HEK293T (cell line): ENCODE measurements around the gene JAG2.

Source experiments
- CTCF ChIA-PET: fragments of 350-600 bp; formaldehyde crosslinking; extraction: SDS; loops from one replicate; lab custom pipeline; 2021; ENCODE audit warnings: antibody characterized with exemption, inconsistent platforms; lab: Yijun Ruan, JAX
- POLR2A ChIA-PET: fragments of 350-600 bp; formaldehyde crosslinking; extraction: SDS; loops from one replicate; lab custom pipeline; 2020; ENCODE audit warnings: antibody characterized with exemption, inconsistent platforms; lab: Yijun Ruan, JAX
- DNase-seq: peaks from one replicate; pipeline ENCODE4 v3.0.0; 2012; ENCODE audit warnings: mixed read lengths; ENCODE audit errors: extremely low spot score
- ARNT ChIP-seq: fragments of 450-650 bp; IDR thresholded peaks from 2 replicates; pipeline ENCODE4 v1.6.1; 2017; ENCODE audit warnings: mild to moderate bottlenecking
- BHLHE40 ChIP-seq: fragments of 450-650 bp; IDR thresholded peaks from 2 replicates; pipeline ENCODE4 v1.6.1; 2016; ENCODE audit warnings: mild to moderate bottlenecking, moderate library complexity, borderline replicate concordance
- CTBP1 ChIP-seq: fragments of 450-650 bp; IDR thresholded peaks from 2 replicates; pipeline ENCODE4 v1.6.1; 2016; ENCODE audit warnings: borderline replicate concordance
- ELF4 ChIP-seq: fragments of 450-650 bp; IDR thresholded peaks from 2 replicates; pipeline ENCODE4 v1.6.1; 2017; ENCODE audit warnings: antibody characterized with exemption
- FOXA1 ChIP-seq: fragments of 450-650 bp; IDR thresholded peaks from 2 replicates; pipeline ENCODE4 v1.6.1; 2016; ENCODE audit warnings: mild to moderate bottlenecking
- FOXK2 ChIP-seq: fragments of 450-650 bp; IDR thresholded peaks from 2 replicates; pipeline ENCODE4 v1.6.1; 2016; ENCODE audit warnings: mild to moderate bottlenecking
- FOXM1 ChIP-seq: fragments of 450-650 bp; IDR thresholded peaks from 2 replicates; pipeline ENCODE4 v1.6.1; 2017; ENCODE audit warnings: mild to moderate bottlenecking, borderline replicate concordance
- HDGF ChIP-seq: fragments of 450-650 bp; IDR thresholded peaks from 2 replicates; pipeline ENCODE4 v1.6.1; 2017; ENCODE audit warnings: antibody characterized with exemption, borderline replicate concordance
- L3MBTL2 ChIP-seq: fragments of 450-650 bp; conservative IDR thresholded peaks from 2 replicates; pipeline ENCODE4 v1.6.1; 2016; ENCODE audit warnings: mild to moderate bottlenecking
- LEF1 ChIP-seq: fragments of 450-650 bp; IDR thresholded peaks from 2 replicates; pipeline ENCODE4 v1.6.1; 2017; ENCODE audit warnings: mild to moderate bottlenecking, borderline replicate concordance
- NFRKB ChIP-seq: fragments of 450-650 bp; IDR thresholded peaks from 2 replicates; pipeline ENCODE4 v1.6.1; 2016; ENCODE audit warnings: mild to moderate bottlenecking, moderate library complexity
- PKNOX1 ChIP-seq: fragments of 450-650 bp; IDR thresholded peaks from 2 replicates; pipeline ENCODE4 v1.6.1; 2016
- SP1 ChIP-seq: fragments of 450-650 bp; IDR thresholded peaks from 2 replicates; pipeline ENCODE4 v1.6.1; 2017
- SUZ12 ChIP-seq: fragments of 450-650 bp; IDR thresholded peaks from 2 replicates; pipeline ENCODE4 v1.6.1; 2016; ENCODE audit warnings: mild to moderate bottlenecking
- TARDBP ChIP-seq: fragments of 450-650 bp; IDR thresholded peaks from 2 replicates; pipeline ENCODE4 v1.6.1; 2016
- ZNF384 ChIP-seq: fragments of 450-650 bp; IDR thresholded peaks from 2 replicates; pipeline ENCODE4 v1.6.1; 2016

The JAG2 gene

DNA sequence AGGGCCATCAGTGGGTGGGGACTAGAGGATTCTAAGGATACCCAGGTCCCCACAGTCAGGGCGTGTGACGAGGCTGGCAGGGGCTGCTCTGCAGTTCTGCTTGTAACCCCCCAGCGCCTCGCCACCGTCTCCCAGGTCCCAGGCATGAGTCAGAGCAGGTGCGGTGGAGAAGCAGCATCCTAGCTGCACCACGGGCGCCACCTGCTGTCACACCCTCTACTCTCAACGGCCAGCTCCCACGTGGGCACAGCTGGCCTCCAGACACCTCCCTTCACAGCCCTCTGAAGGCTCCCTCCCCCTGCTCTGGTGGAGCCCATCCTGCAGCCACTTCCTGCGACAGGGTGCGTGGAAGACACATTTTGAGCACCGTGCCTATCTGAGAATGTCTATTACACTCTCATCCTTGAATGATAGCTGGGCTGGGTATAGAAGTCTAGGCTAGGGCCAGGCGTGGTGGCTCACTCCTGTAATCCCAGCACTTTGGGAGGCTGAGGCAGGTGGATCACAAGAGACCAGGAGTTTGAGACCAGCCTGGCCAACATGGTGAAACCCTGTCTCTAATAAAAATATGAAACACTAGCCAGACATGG lies 19.5 kb upstream of the JAG2 start:
- ChIA-PET POLR2A (interaction anchor here (0.5 kb wide), 1 partner anchor 108 kb away, joined by 3 read pairs; no protein-coding TSS in a partner anchor), CTCF (interaction anchor here (0.6 kb wide), 1 partner anchor 90 kb away, joined by 4 read pairs; no protein-coding TSS in a partner anchor)
- no peak for DNase-seq
- TF ChIP-seq SP1 (no peak), TARDBP (no peak)

DNA sequence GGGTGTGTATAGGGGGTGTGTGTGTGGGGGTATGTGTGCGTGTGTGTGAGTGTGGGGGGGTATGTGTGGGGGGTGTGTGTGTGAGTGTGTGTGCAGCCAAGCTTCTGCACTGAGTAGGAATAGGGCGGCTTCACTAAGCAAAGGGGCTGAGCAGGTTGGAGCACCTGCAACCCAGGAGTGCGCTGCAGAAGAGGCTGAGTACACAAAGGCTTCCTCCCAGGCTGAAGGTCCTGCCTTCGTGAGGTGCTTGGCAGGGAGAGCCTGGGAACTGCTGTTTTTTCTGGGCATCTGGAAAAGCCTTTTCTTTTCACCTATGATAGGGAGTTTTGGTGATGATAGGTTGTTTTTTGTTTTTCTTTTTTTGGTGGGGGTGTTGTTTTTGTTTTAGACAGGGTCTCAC lies 18.5 kb upstream of the JAG2 start:
- ChIA-PET CTCF (no interaction called here), POLR2A (no interaction called here)
- no peak for DNase-seq
- TF ChIP-seq SP1 = no peak
- no peak for TF ChIP-seq FOXK2
- no peak for TF ChIP-seq NFRKB
- no peak for TF ChIP-seq FOXM1
- no peak for TF ChIP-seq PKNOX1
- no peak for TF ChIP-seq BHLHE40

- no peak for DNase-seq
- POLR2A ChIA-PET = no interaction called here
- CTCF ChIA-PET = no interaction called here
Measured at GRCh38 chr14:105185973-105186372, 17.4 kb upstream of the JAG2 start.

GRCh38 chr14:105185001-105185400 lies 16.4 kb upstream of the JAG2 start:
- ChIA-PET POLR2A (interaction anchor here (1.1 kb wide), 1 partner anchor 13 kb away, joined by 3 read pairs; no protein-coding TSS in a partner anchor), CTCF (interaction anchor here (0.9 to 1.0 kb wide), 2 partner anchors 53 to 98 kb away, joined by 3 read pairs; no protein-coding TSS in a partner anchor)
- DNase-seq = no peak
- no peak for TF ChIP-seq LEF1
- TF ChIP-seq CTBP1 = no peak
- TF ChIP-seq BHLHE40 = no peak
- TF ChIP-seq FOXK2 = no peak
- no peak for TF ChIP-seq ZNF384
- TF ChIP-seq ELF4 = no peak
- no peak for TF ChIP-seq FOXM1
- no peak for TF ChIP-seq HDGF
- no peak for TF ChIP-seq FOXA1
- TF ChIP-seq L3MBTL2 = no peak
- TF ChIP-seq PKNOX1 = no peak
- no peak for TF ChIP-seq ARNT
- TF ChIP-seq NFRKB = no peak
- no peak for TF ChIP-seq SUZ12
- TF ChIP-seq TARDBP = no peak

More at GRCh38 chr14:105185973-105186372, 17.4 kb upstream of the JAG2 start:
- TF ChIP-seq ARNT (no peak), NFRKB (no peak), SUZ12 (no peak), CTBP1 (no peak), ELF4 (no peak), FOXM1 (no peak), HDGF (no peak), PKNOX1 (no peak), L3MBTL2 (no peak), BHLHE40 (no peak), TARDBP (no peak), ZNF384 (no peak), FOXA1 (no peak), FOXK2 (no peak), SP1 (no peak), LEF1 (no peak)

GRCh38 chr14:105184461-105184860 lies 15.9 kb upstream of the JAG2 start:
- CTCF ChIA-PET = interaction anchor here (0.9 to 1.0 kb wide), 3 partner anchors 52 to 97 kb away, joined by 3 read pairs; no protein-coding TSS in a partner anchor
- POLR2A ChIA-PET = interaction anchor here (1.1 kb wide), 1 partner anchor 12 kb away, joined by 3 read pairs; no protein-coding TSS in a partner anchor
- TF ChIP-seq ZNF384 (no peak), FOXK2 (no peak), BHLHE40 (no peak), FOXM1 (no peak), TARDBP (no peak), NFRKB (no peak), L3MBTL2 (no peak), ELF4 (no peak), CTBP1 (no peak), SUZ12 (no peak)
- no peak for DNase-seq

- POLR2A ChIA-PET = interaction anchor here (1.2 to 3.8 kb wide), 2 partner anchors 11 to 215 kb away, joined by 3 to 21 read pairs; no protein-coding TSS in a partner anchor
- DNase-seq = no peak
- no peak for TF ChIP-seq LEF1
- no peak for TF ChIP-seq FOXA1
- no peak for TF ChIP-seq ZNF384
- no peak for TF ChIP-seq FOXK2
- CTCF ChIA-PET = interaction anchor here (0.8 to 2.8 kb wide), 3 partner anchors 10 to 19 kb away, joined by 3 to 10 read pairs (median 4); no protein-coding TSS in a partner anchor
Measured at GRCh38 chr14:105182296-105183020, 13.9 kb upstream of the JAG2 start.
